CD4-positive, alpha-beta T cell (primary cell): ENCODE measurements around the gene SEC31A. TPM values are rescaled to one million over a fixed set of nuclear protein-coding genes. Genes with fewer than 3 reads are reported as not detected.

ENCODE experiments used
- ATAC-seq: fragments of 200-7000 bp; cut with Tn5 transposase; one replicate; pipeline ENCODE4 v1.10.0; 2022; ENCODE audit warnings: mild to moderate bottlenecking; ENCODE audit not compliant: poor library complexity
- CTCF ChIA-PET: fragments of 350-600 bp; sonication (Branson Sonifier 250); formaldehyde crosslinking; loops from one replicate; lab custom pipeline; 2021; ENCODE audit warnings: antibody characterized with exemption, inconsistent platforms; lab: Charles Lee
- POLR2A ChIA-PET: fragments of 350-600 bp; sonication (Branson Sonifier 250); formaldehyde crosslinking; loops from one replicate; lab custom pipeline; 2021; ENCODE audit warnings: antibody characterized with exemption, inconsistent platforms; lab: Charles Lee
- DNase-seq, 14 experiments: peaks; one replicate each; pipeline ENCODE4 v3.0.0-alpha.2; 2013 to 2020; ENCODE audit warnings: mixed read lengths in 2 of 14
- H3K27ac ChIP-seq, 2 donors: one replicate each; pipeline versions ENCODE4 v1.5.1 to v1.7.0; 2013; ENCODE audit warnings: low read length in 2 of 2, low read depth in 1 of 2, mild to moderate bottlenecking in 1 of 2
- H3K27me3 ChIP-seq, 2 experiments: 1 replicate in 1 of 2; 2 replicates in 1 of 2; pipeline versions ENCODE4 v1.6.1 to v1.7.0; 2013; ENCODE audit warnings: low read length in 2 of 2, control low read depth in 1 of 2, mild to moderate bottlenecking in 1 of 2, moderate library complexity in 1 of 2; ENCODE audit not compliant: insufficient read depth in 2 of 2, control insufficient read depth in 1 of 2
- H3K36me3 ChIP-seq: one replicate; pipeline ENCODE4 v1.6.1; 2013; ENCODE audit warnings: low read length, control low read depth; ENCODE audit not compliant: insufficient read depth
- H3K4me1 ChIP-seq: one replicate; pipeline ENCODE4 v1.6.1; 2013; ENCODE audit warnings: low read length, control low read depth; ENCODE audit not compliant: insufficient read depth
- H3K4me3 ChIP-seq: one replicate; pipeline ENCODE4 v1.5.1; 2013; ENCODE audit warnings: mild to moderate bottlenecking, low read length, moderate library complexity
- H3K9me3 ChIP-seq, 2 experiments: 1 replicate in 1 of 2; 2 replicates in 1 of 2; pipeline versions ENCODE4 v1.6.1 to v1.7.0; 2013; ENCODE audit warnings: low read length in 2 of 2, mild to moderate bottlenecking in 2 of 2, control low read depth in 1 of 2, moderate library complexity in 1 of 2; ENCODE audit not compliant: control insufficient read depth in 1 of 2, insufficient read depth in 1 of 2
- H3K27ac Mint-ChIP-seq: one replicate; pipeline ENCODE4 v1.8.0; 2020; ENCODE audit warnings: mixed read lengths
- H3K27me3 Mint-ChIP-seq: one replicate; pipeline ENCODE4 v1.8.0; 2021; ENCODE audit warnings: mixed read lengths
- H3K36me3 Mint-ChIP-seq: one replicate; pipeline ENCODE4 v1.8.0; 2021; ENCODE audit warnings: low read depth, mixed read lengths
- H3K4me1 Mint-ChIP-seq: one replicate; pipeline ENCODE4 v1.8.0; 2021; ENCODE audit warnings: low read depth, mixed read lengths
- H3K4me3 Mint-ChIP-seq: one replicate; pipeline ENCODE4 v1.8.0; 2020; ENCODE audit warnings: mild to moderate bottlenecking, mixed read lengths
- H3K9me3 Mint-ChIP-seq: one replicate; pipeline ENCODE4 v1.8.0; 2020; ENCODE audit warnings: mixed read lengths
- intact Hi-C, 2 experiments: fragments of 100-400 bp; cut with DNase I in 1 of 2; cut with micrococcal nuclease in 1 of 2; formaldehyde crosslinking; loops; one replicate each; pipeline versions ENCODE4 v1.15.1 to v1.9.0; 2023 to 2025; cut with DNase I, micrococcal nuclease
- total RNA-seq, 174 experiments: library from RNA in 2 of 174; stranded (reverse) in 2 of 174; gene quantifications; one replicate each; pipeline ENCODE4 v1.2.3 and lab custom pipeline; 2021 to 2026
- TF ChIP-seq, protein P1 (sequence below): fragments of 200-600 bp; IDR thresholded peaks from one replicate; pipeline ENCODE4 v1.8.0; 2022; ENCODE audit warnings: antibody characterized with exemption, mild to moderate bottlenecking

The SEC31A gene
- total RNA-seq, 2 experiments from 2014 or later: 130 to 131 TPM

DNA sequence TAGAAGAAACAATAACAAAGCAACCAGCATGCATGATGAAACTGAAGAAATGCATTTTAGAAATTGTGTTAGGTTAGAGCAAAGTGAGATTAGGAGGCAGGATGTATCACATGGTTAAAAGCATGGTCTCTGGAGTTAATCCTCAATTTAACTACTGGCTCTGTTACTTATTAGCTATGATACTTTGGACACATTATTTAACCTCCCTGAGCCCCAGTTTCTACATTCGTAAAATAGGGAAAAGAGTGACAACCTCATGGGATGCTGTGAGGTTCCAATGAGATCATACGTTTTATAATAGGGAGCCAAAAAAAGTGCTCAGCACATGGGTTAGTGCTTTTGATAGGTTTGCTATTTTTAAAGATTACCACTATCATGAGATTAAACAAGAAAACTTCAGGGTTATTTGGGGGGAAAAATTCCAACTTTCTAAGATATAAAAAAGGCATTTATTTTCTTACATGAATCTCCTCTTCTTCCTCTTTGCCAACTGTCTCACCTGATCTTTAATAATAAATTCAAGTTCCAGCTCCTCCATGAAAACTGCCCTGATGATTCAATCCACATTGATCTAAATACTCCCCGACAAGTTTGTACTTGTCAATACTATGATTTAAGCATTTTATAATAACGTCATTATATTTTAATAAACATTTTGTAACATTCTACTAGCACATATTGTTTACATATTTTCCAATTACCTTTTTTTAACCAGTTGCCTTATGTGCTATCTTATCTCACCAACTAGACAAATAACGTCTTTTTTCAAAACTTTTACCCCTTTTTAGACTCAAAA, 4.6 kb downstream of the SEC31A start:
- Histone ChIP-seq H3K4me1 (peaks cover 13% of the 10 kb centered on the region), H3K27ac (no peak overlapping the region), H3K27me3 (no peaks in the 10 kb centered on the region), H3K9me3 (no peaks in the 10 kb centered on the region), H3K36me3 (peaks cover 10% of the 10 kb centered on the region), H3K4me3 (no peak overlapping the region)
- Mint-ChIP-seq H3K9me3 (no peaks in the 10 kb centered on the region), H3K4me3 (no peak overlapping the region), H3K4me1 (peaks cover 69% of the 10 kb centered on the region), H3K27ac (no peak overlapping the region), H3K36me3 (peaks cover 57% of the 10 kb centered on the region), H3K27me3 (no peaks in the 10 kb centered on the region)
- ChIA-PET CTCF (no interaction called here), POLR2A (interaction anchor here (1.0 to 1.1 kb wide), 2 partner anchors 43 to 398 kb away, joined by 3 to 5 read pairs; partner anchors contain the start of gene COQ2)
- TF ChIP-seq, protein P1, sequence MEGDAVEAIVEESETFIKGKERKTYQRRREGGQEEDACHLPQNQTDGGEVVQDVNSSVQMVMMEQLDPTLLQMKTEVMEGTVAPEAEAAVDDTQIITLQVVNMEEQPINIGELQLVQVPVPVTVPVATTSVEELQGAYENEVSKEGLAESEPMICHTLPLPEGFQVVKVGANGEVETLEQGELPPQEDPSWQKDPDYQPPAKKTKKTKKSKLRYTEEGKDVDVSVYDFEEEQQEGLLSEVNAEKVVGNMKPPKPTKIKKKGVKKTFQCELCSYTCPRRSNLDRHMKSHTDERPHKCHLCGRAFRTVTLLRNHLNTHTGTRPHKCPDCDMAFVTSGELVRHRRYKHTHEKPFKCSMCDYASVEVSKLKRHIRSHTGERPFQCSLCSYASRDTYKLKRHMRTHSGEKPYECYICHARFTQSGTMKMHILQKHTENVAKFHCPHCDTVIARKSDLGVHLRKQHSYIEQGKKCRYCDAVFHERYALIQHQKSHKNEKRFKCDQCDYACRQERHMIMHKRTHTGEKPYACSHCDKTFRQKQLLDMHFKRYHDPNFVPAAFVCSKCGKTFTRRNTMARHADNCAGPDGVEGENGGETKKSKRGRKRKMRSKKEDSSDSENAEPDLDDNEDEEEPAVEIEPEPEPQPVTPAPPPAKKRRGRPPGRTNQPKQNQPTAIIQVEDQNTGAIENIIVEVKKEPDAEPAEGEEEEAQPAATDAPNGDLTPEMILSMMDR: no peak
- no peak for DNase-seq
- intact Hi-C loops: no loop called here
- no peak for ATAC-seq

DNA sequence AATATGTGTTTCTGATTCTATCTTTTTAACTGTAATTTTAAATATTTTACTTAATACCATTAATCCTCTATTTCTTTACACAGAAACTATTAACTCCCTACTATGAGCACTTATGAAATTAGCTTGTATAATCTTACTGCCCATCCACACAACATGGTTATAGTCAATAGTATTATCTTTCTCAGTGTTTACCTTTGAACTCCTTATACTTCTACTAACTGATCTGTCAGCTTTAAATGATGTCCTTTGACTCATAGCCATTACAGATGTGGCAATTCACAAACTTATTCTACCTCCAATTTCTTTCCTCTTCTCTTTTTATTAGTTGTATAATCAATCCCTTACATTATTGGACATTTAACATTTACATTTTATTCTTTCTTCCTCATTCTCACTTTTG, 5.5 kb downstream of the SEC31A start:
- H3K4me3 Mint-ChIP-seq: no peak overlapping the region
- ATAC-seq (no peak), DNase-seq (no peak)
- H3K4me3 ChIP-seq: no peak overlapping the region
- peaks cover 18% of the 10 kb centered on the region for H3K36me3 ChIP-seq
- intact Hi-C loops: no loop called here
- no peaks in the 10 kb centered on the region for H3K9me3 ChIP-seq
- H3K27me3 Mint-ChIP-seq: no peaks in the 10 kb centered on the region
- TF ChIP-seq, protein P1: no peak
- ChIA-PET POLR2A (interaction anchor here (1.0 to 1.4 kb wide), 2 partner anchors 14 to 399 kb away, joined by 3 to 8 read pairs; partner anchors contain the start of genes COQ2 and THAP9), CTCF (interaction anchor here (1.0 kb wide), 1 partner anchor 22 kb away, joined by 3 read pairs; no protein-coding TSS in a partner anchor)
- peaks cover 55% of the 10 kb centered on the region for H3K36me3 Mint-ChIP-seq
- H3K27me3 ChIP-seq: no peaks in the 10 kb centered on the region
- H3K27ac Mint-ChIP-seq: no peak overlapping the region
- no peaks in the 10 kb centered on the region for H3K9me3 Mint-ChIP-seq
- H3K27ac ChIP-seq: no peak overlapping the region
- peaks cover 13% of the 10 kb centered on the region for H3K4me1 ChIP-seq
- H3K4me1 Mint-ChIP-seq: peaks cover 63% of the 10 kb centered on the region

DNA sequence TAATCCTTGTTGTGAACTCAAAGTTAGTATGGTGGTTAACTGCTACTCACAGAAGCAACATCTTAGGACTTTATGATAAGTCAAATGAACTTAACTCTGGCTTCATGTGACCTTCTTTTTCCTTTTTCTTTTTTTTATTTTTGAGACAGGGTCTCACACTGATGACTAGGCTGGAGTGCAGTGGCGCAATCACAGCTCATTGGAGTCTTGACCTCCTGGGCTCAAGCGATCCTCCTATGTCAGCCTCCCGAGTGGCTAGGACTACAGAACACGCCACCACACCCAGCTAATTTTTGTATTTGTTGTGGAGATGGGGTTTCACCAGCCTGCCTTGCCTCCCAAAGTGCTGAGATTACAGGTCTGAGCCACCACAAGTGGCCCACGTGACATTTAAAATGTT, 22.4 kb downstream of the SEC31A start:
- no peak for DNase-seq
- Histone ChIP-seq H3K27ac (no peak overlapping the region), H3K4me3 (no peak overlapping the region), H3K9me3 (no peaks in the 10 kb centered on the region), H3K27me3 (no peaks in the 10 kb centered on the region), H3K4me1 (peaks cover 7% of the 10 kb centered on the region), H3K36me3 (peaks cover 82% of the 10 kb centered on the region)
- ChIA-PET CTCF (no interaction called here), POLR2A (no interaction called here)
- no peak overlapping the region for H3K27ac Mint-ChIP-seq
- TF ChIP-seq, protein P1: no peak
- H3K9me3 Mint-ChIP-seq: no peaks in the 10 kb centered on the region
- H3K4me3 Mint-ChIP-seq: no peak overlapping the region
- H3K36me3 Mint-ChIP-seq: peaks cover 89% of the 10 kb centered on the region
- no peaks in the 10 kb centered on the region for H3K27me3 Mint-ChIP-seq
- ATAC-seq: no peak
- intact Hi-C loops: no loop called here
- peaks cover 25% of the 10 kb centered on the region for H3K4me1 Mint-ChIP-seq
